Measurements from ENCODE around the gene OSTM1.

GRCh38 chr6:108001696-108002231 is 72.8 kb downstream of the OSTM1 start:
- TF ChIP-seq, protein P1, sequence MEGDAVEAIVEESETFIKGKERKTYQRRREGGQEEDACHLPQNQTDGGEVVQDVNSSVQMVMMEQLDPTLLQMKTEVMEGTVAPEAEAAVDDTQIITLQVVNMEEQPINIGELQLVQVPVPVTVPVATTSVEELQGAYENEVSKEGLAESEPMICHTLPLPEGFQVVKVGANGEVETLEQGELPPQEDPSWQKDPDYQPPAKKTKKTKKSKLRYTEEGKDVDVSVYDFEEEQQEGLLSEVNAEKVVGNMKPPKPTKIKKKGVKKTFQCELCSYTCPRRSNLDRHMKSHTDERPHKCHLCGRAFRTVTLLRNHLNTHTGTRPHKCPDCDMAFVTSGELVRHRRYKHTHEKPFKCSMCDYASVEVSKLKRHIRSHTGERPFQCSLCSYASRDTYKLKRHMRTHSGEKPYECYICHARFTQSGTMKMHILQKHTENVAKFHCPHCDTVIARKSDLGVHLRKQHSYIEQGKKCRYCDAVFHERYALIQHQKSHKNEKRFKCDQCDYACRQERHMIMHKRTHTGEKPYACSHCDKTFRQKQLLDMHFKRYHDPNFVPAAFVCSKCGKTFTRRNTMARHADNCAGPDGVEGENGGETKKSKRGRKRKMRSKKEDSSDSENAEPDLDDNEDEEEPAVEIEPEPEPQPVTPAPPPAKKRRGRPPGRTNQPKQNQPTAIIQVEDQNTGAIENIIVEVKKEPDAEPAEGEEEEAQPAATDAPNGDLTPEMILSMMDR (IDR thresholded peaks at IDR 0.05): no peak
- TF ChIP-seq POLR2A (IDR thresholded peaks at IDR 0.05): no peak
